ENCODE measurements around the gene NLRC5. TPM values are rescaled to one million over a fixed set of nuclear protein-coding genes. Genes with fewer than 3 reads are reported as not detected.

Gene NLRC5
- total RNA-seq, 2 experiments from 2014 or later: 135 to 153 TPM

DNA sequence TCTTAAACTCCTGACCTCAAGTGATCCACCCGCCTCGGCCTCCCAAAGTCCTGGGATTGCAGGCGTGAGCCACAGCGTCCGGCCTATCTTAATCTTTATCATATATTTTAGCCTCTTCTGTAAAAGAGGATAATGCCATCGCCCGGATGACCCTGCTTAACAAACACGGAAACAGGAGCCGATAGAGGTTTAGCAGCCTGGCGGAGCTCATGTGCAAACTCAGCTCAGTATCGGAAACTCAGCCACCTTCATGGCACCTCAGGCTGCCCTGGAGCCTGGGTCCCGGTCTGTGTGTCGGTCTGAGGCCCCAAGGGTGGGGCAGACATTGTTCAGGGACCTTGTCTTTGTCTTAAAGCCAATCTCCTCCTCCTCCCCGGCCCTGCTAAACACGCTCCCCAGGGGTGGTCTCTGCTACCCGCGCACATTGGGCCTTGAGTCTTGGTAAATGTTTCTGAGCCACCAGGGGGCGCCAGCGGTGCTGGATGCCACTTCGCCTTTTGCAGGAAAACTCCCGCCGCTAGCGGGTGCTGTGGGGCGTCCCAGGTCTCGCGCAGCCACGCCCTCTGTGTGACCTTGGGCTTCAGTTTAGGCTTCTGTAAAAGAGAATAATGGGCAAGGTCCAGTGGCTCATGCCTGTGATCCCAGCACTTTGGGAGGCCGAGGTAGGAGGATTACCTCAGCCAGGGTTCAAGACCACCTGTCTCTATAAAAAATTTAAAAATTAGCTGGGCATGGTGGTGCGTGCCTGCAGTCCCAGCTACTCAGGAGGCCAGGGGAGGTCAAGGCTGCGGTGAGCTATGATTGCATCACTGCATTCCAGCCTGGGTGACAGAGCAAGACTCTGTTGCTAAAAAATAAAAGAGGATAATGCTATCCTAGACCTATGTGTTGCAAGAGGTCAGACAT, 24.9 kb upstream of the NLRC5 start:
- Mint-ChIP-seq H3K9me3 (no peaks in the 10 kb centered on the region), H3K36me3 (ENCODE audit: low read depth) (no peaks in the 10 kb centered on the region), H3K4me3 (no peak overlapping the region), H3K27ac (peak overlapping the region; percentile 94), H3K27me3 (no peaks in the 10 kb centered on the region), H3K4me1 (ENCODE audit: low read depth) (peaks cover 23% of the 10 kb centered on the region)
- ATAC-seq (peak; percentile 92), DNase-seq (peak; percentile 100)
- ChIA-PET CTCF (interaction anchor here (0.6 to 7.0 kb wide), 65 partner anchors 11 to 373 kb away, joined by 3 to 93 read pairs (median 4); partner anchors contain the start of genes CPNE2 and NLRC5), POLR2A (interaction anchor here (0.6 to 3.7 kb wide), 15 partner anchors 10 to 141 kb away, joined by 3 to 34 read pairs (median 4); partner anchors contain the start of gene NLRC5)
- TF ChIP-seq CTCF (IDR thresholded peaks at IDR 0.05): peak; percentile 99
- intact Hi-C loops (cut with micrococcal nuclease): loop anchor here (1.0 to 10.0 kb wide), 2 partner anchors 78 to 220 kb away; partner anchors contain the start of genes PSME3IP1 and RSPRY1

DNA sequence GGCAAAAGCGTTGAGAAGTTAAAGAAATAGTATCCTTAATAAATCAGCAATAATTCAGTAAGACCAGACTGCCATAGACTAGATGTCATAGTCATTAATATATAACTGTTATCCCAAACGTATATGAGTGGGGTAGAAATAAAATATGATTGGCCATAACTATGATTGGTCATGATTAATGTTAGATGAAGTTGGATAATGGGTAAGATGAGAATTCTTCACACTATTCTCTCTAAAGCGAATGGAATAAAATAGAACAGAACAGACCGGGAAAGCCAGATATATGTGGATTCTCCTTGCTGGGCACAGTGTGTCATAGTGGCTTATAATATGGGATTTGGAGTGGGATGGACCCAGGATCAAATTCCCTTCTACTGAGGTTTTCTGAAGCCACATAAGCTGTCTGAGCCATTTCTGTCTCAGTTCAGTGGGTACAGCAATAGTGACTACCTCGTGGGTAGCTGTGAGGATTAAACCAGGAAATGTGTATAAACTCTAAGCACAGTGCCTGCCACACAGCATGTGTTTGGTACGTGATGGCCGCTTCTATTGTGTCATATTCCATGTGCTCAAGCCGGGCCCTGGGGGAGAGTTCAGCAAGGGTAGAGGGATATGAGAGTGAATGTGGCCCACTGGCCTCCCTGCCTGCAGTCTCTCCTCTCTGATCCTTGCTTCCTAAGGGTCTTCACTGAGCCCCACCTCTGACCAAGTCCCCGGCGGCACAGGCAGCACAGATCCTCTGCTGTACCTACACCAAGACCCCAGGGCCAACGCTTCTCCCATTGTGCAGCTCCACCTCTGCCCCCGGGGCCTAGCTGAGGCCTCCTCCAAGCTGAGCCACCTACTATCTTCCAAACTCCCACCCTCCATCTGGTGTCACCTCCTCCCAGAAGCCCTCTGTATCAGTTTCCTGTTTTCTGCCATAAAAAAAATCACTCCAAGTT, 23.9 kb upstream of the NLRC5 start:
- Mint-ChIP-seq H3K36me3 (ENCODE audit: low read depth) (no peaks in the 10 kb centered on the region), H3K9me3 (no peaks in the 10 kb centered on the region), H3K4me1 (ENCODE audit: low read depth) (peaks cover 23% of the 10 kb centered on the region), H3K27ac (peak overlapping the region; percentile 94), H3K4me3 (peak overlapping the region; percentile 54), H3K27me3 (no peaks in the 10 kb centered on the region)
- CTCF ChIA-PET: interaction anchor here (0.6 to 7.0 kb wide), 43 partner anchors 11 to 219 kb away, joined by 3 to 93 read pairs (median 6); partner anchors contain the start of genes CPNE2 and NLRC5
- ATAC-seq (peak; percentile 48), DNase-seq (no peak)
- POLR2A ChIA-PET: interaction anchor here (0.6 to 3.7 kb wide), 14 partner anchors 9 to 280 kb away, joined by 3 to 34 read pairs (median 4); partner anchors contain the start of genes ARL2BP and NLRC5
- TF ChIP-seq CTCF (IDR thresholded peaks at IDR 0.05): no peak
- intact Hi-C loops (cut with micrococcal nuclease): loop anchor here (10.0 kb wide), 1 partner anchor 219 kb away; the partner anchor contains the start of genes PSME3IP1 and RSPRY1

DNA sequence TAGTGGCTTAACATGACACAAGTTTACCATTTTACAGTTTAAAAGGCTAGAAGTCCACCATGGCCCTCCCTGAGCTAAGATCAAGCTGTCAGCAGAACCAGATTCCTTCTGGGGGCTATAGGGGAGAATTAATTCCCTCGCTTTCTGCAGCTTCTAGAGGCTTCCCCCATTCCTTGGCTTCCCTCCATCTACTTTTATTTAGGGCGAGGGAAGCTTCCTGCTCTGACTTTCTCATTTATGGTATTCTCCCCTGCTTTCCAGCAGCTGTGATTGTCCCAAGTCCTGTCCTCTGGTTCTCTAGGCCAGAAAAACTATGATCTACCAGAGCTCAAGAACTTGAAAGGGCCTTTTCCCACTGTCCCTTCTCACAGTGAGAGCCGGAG, 23.3 kb upstream of the NLRC5 start:
- intact Hi-C loops (cut with micrococcal nuclease): loop anchor here (10.0 kb wide), 1 partner anchor 219 kb away; the partner anchor contains the start of genes PSME3IP1 and RSPRY1
- no peak for ATAC-seq
- H3K27ac Mint-ChIP-seq: peak overlapping the region; percentile 94
- H3K9me3 Mint-ChIP-seq: no peaks in the 10 kb centered on the region
- no peak for DNase-seq
- peaks cover 25% of the 10 kb centered on the region for H3K4me1 Mint-ChIP-seq (ENCODE audit: low read depth)
- no peaks in the 10 kb centered on the region for H3K27me3 Mint-ChIP-seq
- H3K36me3 Mint-ChIP-seq (ENCODE audit: low read depth): no peaks in the 10 kb centered on the region
- ChIA-PET POLR2A (interaction anchor here (0.7 to 3.7 kb wide), 10 partner anchors 9 to 280 kb away, joined by 3 to 34 read pairs (median 5); partner anchors contain the start of genes ARL2BP and NLRC5), CTCF (interaction anchor here (1.0 to 7.0 kb wide), 18 partner anchors 10 to 208 kb away, joined by 3 to 93 read pairs (median 16); partner anchors contain the start of genes CPNE2 and NLRC5)
- TF ChIP-seq CTCF (IDR thresholded peaks at IDR 0.05): no peak
- no peak overlapping the region for H3K4me3 Mint-ChIP-seq

GRCh38 chr16:56967733-56968132, 21.6 kb upstream of the NLRC5 start:
- Mint-ChIP-seq H3K36me3 (ENCODE audit: low read depth) (no peaks in the 10 kb centered on the region), H3K9me3 (no peaks in the 10 kb centered on the region), H3K27ac (no peak overlapping the region), H3K4me1 (ENCODE audit: low read depth) (peaks cover 29% of the 10 kb centered on the region), H3K4me3 (no peak overlapping the region), H3K27me3 (no peaks in the 10 kb centered on the region)
- TF ChIP-seq CTCF (IDR thresholded peaks at IDR 0.05): no peak
- ATAC-seq (no peak), DNase-seq (no peak)
- ChIA-PET POLR2A (interaction anchor here (0.6 to 2.1 kb wide), 3 partner anchors 10 to 94 kb away, joined by 3 to 5 read pairs (median 4); no protein-coding TSS in a partner anchor), CTCF (interaction anchor here (0.7 to 7.0 kb wide), 5 partner anchors 8 to 117 kb away, joined by 3 to 93 read pairs (median 61); no protein-coding TSS in a partner anchor)
- intact Hi-C loops (cut with micrococcal nuclease): loop anchor here (10.0 kb wide), 1 partner anchor 217 kb away; the partner anchor contains the start of genes PSME3IP1 and RSPRY1
